Mesendoderm (in vitro differentiated cells): ENCODE results near the gene FST.

Experiments used
- DNase-seq: peaks from one replicate; pipeline ENCODE4 v3.0.0; 2013
- H2AK5ac ChIP-seq: 2 replicates; pipeline ENCODE4 v1.6.1; 2013; ENCODE audit warnings: low read length, inconsistent platforms
- H2BK120ac ChIP-seq: 2 replicates; pipeline ENCODE4 v1.6.1; 2013; ENCODE audit warnings: low read depth, mild to moderate bottlenecking, low read length, moderate library complexity, mixed read lengths
- H2BK15ac ChIP-seq: replicated peaks from 2 replicates; pipeline ENCODE4 v1.6.1; 2013; ENCODE audit warnings: low read depth, mild to moderate bottlenecking, moderate library complexity
- H2BK5ac ChIP-seq: 2 replicates; pipeline ENCODE4 v1.6.1; 2013; ENCODE audit warnings: low read length, inconsistent platforms
- H3K18ac ChIP-seq: 2 replicates; pipeline ENCODE4 v1.6.1; 2013; ENCODE audit warnings: mild to moderate bottlenecking, low read length, mixed read lengths
- H3K23ac ChIP-seq: one replicate; pipeline ENCODE4 v1.6.1; 2013; ENCODE audit warnings: low read length
- H3K27ac ChIP-seq: 2 replicates; pipeline ENCODE4 v1.5.1; 2013; ENCODE audit warnings: low read depth, mild to moderate bottlenecking, inconsistent platforms, low read length, moderate library complexity
- H3K27me3 ChIP-seq: 2 replicates; pipeline ENCODE4 v1.6.1; 2013; ENCODE audit warnings: low read length, control low read depth, mild to moderate bottlenecking, inconsistent platforms; ENCODE audit not compliant: insufficient read depth, poor library complexity
- H3K36me3 ChIP-seq: 2 replicates; pipeline ENCODE4 v1.6.1; 2013; ENCODE audit warnings: low read length, inconsistent platforms; ENCODE audit not compliant: control insufficient read depth, insufficient read depth
- H3K4ac ChIP-seq: one replicate; pipeline ENCODE4 v1.6.1; 2013; ENCODE audit warnings: low read depth, mild to moderate bottlenecking, low read length, moderate library complexity
- H3K4me1 ChIP-seq: 2 replicates; pipeline ENCODE4 v1.6.1; 2013; ENCODE audit warnings: low read depth, low read length, inconsistent platforms; ENCODE audit not compliant: control insufficient read depth
- H3K4me2 ChIP-seq: 2 replicates; pipeline ENCODE4 v1.6.1; 2013; ENCODE audit warnings: low read length
- H3K4me3 ChIP-seq: 2 replicates; pipeline ENCODE4 v1.5.1; 2013; ENCODE audit warnings: mild to moderate bottlenecking, low read length
- H3K56ac ChIP-seq: one replicate; pipeline ENCODE4 v1.6.1; 2013; ENCODE audit warnings: low read length
- H3K79me1 ChIP-seq: 2 replicates; pipeline ENCODE4 v1.6.1; 2013; ENCODE audit warnings: low read length, inconsistent platforms
- H3K79me2 ChIP-seq: 2 replicates; pipeline ENCODE4 v1.6.1; 2013; ENCODE audit warnings: mild to moderate bottlenecking, low read length; ENCODE audit not compliant: control insufficient read depth, insufficient read depth
- H3K9ac ChIP-seq: 2 replicates; pipeline ENCODE4 v1.6.1; 2013; ENCODE audit warnings: low read length, inconsistent platforms
- H4K5ac ChIP-seq: one replicate; pipeline ENCODE4 v1.6.1; 2013; ENCODE audit warnings: low read length
- H4K8ac ChIP-seq: one replicate; pipeline ENCODE4 v1.6.1; 2013; ENCODE audit warnings: low read depth, mild to moderate bottlenecking, control low read depth, low read length, moderate library complexity
- WGBS: extraction: QIAGEN DNeasy Blood & Tissue Kit; methylation state at CpG from one replicate; pipeline ENCODE4 v1.1.7; 2013; ENCODE audit warnings: low lambda C conversion rate, missing lambda C conversion rate; ENCODE audit not compliant: insufficient coverage; ENCODE audit errors: extremely low coverage; 5-methylcytosine and 5-hydroxymethylcytosine counted together

Gene FST

GRCh38 chr5:53488195-53488722, 7.8 kb downstream of the FST start:
- no peak for DNase-seq
- Histone ChIP-seq H3K4ac (no peak overlapping the region), H3K79me2 (peaks cover 5% of the 10 kb centered on the region), H4K5ac (no peak overlapping the region), H3K4me2 (no peak overlapping the region), H3K4me3 (no peak overlapping the region), H3K36me3 (peaks cover 3% of the 10 kb centered on the region), H3K4me1 (peaks cover 2% of the 10 kb centered on the region), H2AK5ac (no peak overlapping the region), H3K27me3 (no peaks in the 10 kb centered on the region), H3K56ac (no peak overlapping the region), H2BK120ac (no peak overlapping the region), H3K79me1 (peaks cover 4% of the 10 kb centered on the region), H3K23ac (no peak overlapping the region), H3K9ac (no peak overlapping the region), H3K27ac (no peak overlapping the region), H3K18ac (no peak overlapping the region), H2BK15ac (no peak overlapping the region), H2BK5ac (no peak overlapping the region), H4K8ac (no peak overlapping the region)
- no CpG with 5 or more reads among the region's 8 CpGs for WGBS

- no peak overlapping the region for H2AK5ac ChIP-seq
- no peak overlapping the region for H2BK5ac ChIP-seq
- peak overlapping the region; percentile 56 for H4K8ac ChIP-seq
- peaks cover under 1% of the 10 kb centered on the region for H3K36me3 ChIP-seq
- H3K4me2 ChIP-seq: no peak overlapping the region
- no peak overlapping the region for H3K23ac ChIP-seq
- no peak overlapping the region for H3K4me3 ChIP-seq
- no peak overlapping the region for H2BK15ac ChIP-seq
- no peak overlapping the region for H3K4ac ChIP-seq
- peak overlapping the region; percentile 25 for H3K18ac ChIP-seq
- no peak overlapping the region for H3K9ac ChIP-seq
- no peaks in the 10 kb centered on the region for H3K79me2 ChIP-seq
- no peaks in the 10 kb centered on the region for H3K79me1 ChIP-seq
- no peak overlapping the region for H4K5ac ChIP-seq
- H3K56ac ChIP-seq: no peak overlapping the region
- no peak overlapping the region for H2BK120ac ChIP-seq
- no peak overlapping the region for H3K27ac ChIP-seq
- DNase-seq: no peak
- no peaks in the 10 kb centered on the region for H3K4me1 ChIP-seq
- H3K27me3 ChIP-seq: no peaks in the 10 kb centered on the region
Measured at GRCh38 chr5:53490747-53491146, 10.3 kb downstream of the FST start.

GRCh38 chr5:53501054-53501453, 20.6 kb downstream of the FST start:
- no peak overlapping the region for H3K56ac ChIP-seq
- H2BK5ac ChIP-seq: no peak overlapping the region
- H3K36me3 ChIP-seq: no peaks in the 10 kb centered on the region
- H2BK120ac ChIP-seq: no peak overlapping the region
- no peak overlapping the region for H3K27ac ChIP-seq
- no peaks in the 10 kb centered on the region for H3K79me1 ChIP-seq
- WGBS: no CpG with 5 or more reads among the region's 2 CpGs
- H3K4me1 ChIP-seq: peaks cover 1% of the 10 kb centered on the region
- no peak overlapping the region for H2BK15ac ChIP-seq
- H3K27me3 ChIP-seq: no peaks in the 10 kb centered on the region
- H3K23ac ChIP-seq: no peak overlapping the region
- H3K79me2 ChIP-seq: no peaks in the 10 kb centered on the region
- DNase-seq: peak; percentile 30
- no peak overlapping the region for H3K4me3 ChIP-seq
- no peak overlapping the region for H3K4me2 ChIP-seq
- no peak overlapping the region for H2AK5ac ChIP-seq
- H4K5ac ChIP-seq: no peak overlapping the region
- H4K8ac ChIP-seq: no peak overlapping the region
- no peak overlapping the region for H3K18ac ChIP-seq
- H3K4ac ChIP-seq: no peak overlapping the region
- no peak overlapping the region for H3K9ac ChIP-seq

GRCh38 chr5:53503562-53504218, 23.3 kb downstream of the FST start:
- H3K36me3 ChIP-seq: no peaks in the 10 kb centered on the region
- no peak overlapping the region for H2BK15ac ChIP-seq
- DNase-seq: no peak
- H2BK5ac ChIP-seq: no peak overlapping the region
- no peak overlapping the region for H2AK5ac ChIP-seq
- no peak overlapping the region for H4K5ac ChIP-seq
- H3K9ac ChIP-seq: no peak overlapping the region
- no peak overlapping the region for H3K4me2 ChIP-seq
- WGBS: no CpG with 5 or more reads among the region's 3 CpGs
- no peak overlapping the region for H2BK120ac ChIP-seq
- H3K27me3 ChIP-seq: no peaks in the 10 kb centered on the region
- H3K4me1 ChIP-seq: peaks cover 1% of the 10 kb centered on the region
- no peak overlapping the region for H3K4ac ChIP-seq
- no peak overlapping the region for H4K8ac ChIP-seq
- no peak overlapping the region for H3K23ac ChIP-seq
- no peaks in the 10 kb centered on the region for H3K79me1 ChIP-seq
- no peak overlapping the region for H3K56ac ChIP-seq
- H3K18ac ChIP-seq: no peak overlapping the region
- H3K27ac ChIP-seq: no peak overlapping the region
- H3K4me3 ChIP-seq: no peak overlapping the region
- H3K79me2 ChIP-seq: no peaks in the 10 kb centered on the region

- Histone ChIP-seq H3K79me2 (no peaks in the 10 kb centered on the region), H4K8ac (no peak overlapping the region), H3K4me1 (no peaks in the 10 kb centered on the region), H4K5ac (no peak overlapping the region), H3K36me3 (no peaks in the 10 kb centered on the region), H3K18ac (no peak overlapping the region), H3K4me2 (no peak overlapping the region), H2BK5ac (no peak overlapping the region), H2BK15ac (no peak overlapping the region), H3K9ac (no peak overlapping the region), H3K56ac (no peak overlapping the region), H3K27ac (no peak overlapping the region), H2BK120ac (no peak overlapping the region), H3K4me3 (no peak overlapping the region), H3K79me1 (no peaks in the 10 kb centered on the region), H2AK5ac (no peak overlapping the region), H3K23ac (no peak overlapping the region), H3K4ac (no peak overlapping the region), H3K27me3 (no peaks in the 10 kb centered on the region)
- no CpG with 5 or more reads among the region's 4 CpGs for WGBS
- no peak for DNase-seq
Measured at GRCh38 chr5:53507013-53507412, 26.6 kb downstream of the FST start.

GRCh38 chr5:53508125-53508524, 27.7 kb downstream of the FST start:
- Histone ChIP-seq H3K79me1 (no peaks in the 10 kb centered on the region), H3K23ac (no peak overlapping the region), H3K56ac (no peak overlapping the region), H3K18ac (no peak overlapping the region), H2BK120ac (no peak overlapping the region), H4K5ac (no peak overlapping the region), H3K36me3 (no peaks in the 10 kb centered on the region), H4K8ac (no peak overlapping the region), H3K4me1 (no peaks in the 10 kb centered on the region), H2BK15ac (no peak overlapping the region), H3K4me2 (no peak overlapping the region), H3K27me3 (no peaks in the 10 kb centered on the region), H3K79me2 (no peaks in the 10 kb centered on the region), H3K4ac (no peak overlapping the region), H3K9ac (no peak overlapping the region), H2AK5ac (no peak overlapping the region), H2BK5ac (no peak overlapping the region), H3K4me3 (no peak overlapping the region), H3K27ac (no peak overlapping the region)
- no peak for DNase-seq
- no CpG with 5 or more reads among the region's 3 CpGs for WGBS
